H1 (cell line): ENCODE data around the gene HP1BP3. TPM values are rescaled to one million over a fixed set of nuclear protein-coding genes. Genes with fewer than 3 reads are reported as not detected.
A peak's percentile ranks its signal among the peaks of the same experiment; 100 is the strongest.

Experiments
- CTCF ChIA-PET: fragments of 300-600 bp; sonication (Branson Sonifier 250); formaldehyde crosslinking; loops from one replicate; lab custom pipeline; 2021; ENCODE audit not compliant: partially characterized antibody; lab: Charles Lee
- POLR2A ChIA-PET: fragments of 300-600 bp; sonication (Branson Sonifier 250); formaldehyde crosslinking; loops from one replicate; lab custom pipeline; 2021; ENCODE audit warnings: inconsistent platforms; ENCODE audit not compliant: partially characterized antibody; lab: Charles Lee
- DNase-seq, 2 experiments: peaks; one replicate each; pipeline versions ENCODE4 v3.0.0 to v3.0.0-alpha.2; 2010 to 2022; ENCODE audit warnings: low spot score in 2 of 2, low read depth in 1 of 2, mixed read lengths in 1 of 2
- FAIRE-seq: peaks from 2 replicates; lab custom pipeline; 2011; peaks lifted over from hg19 to GRCh38; lab: Jason Lieb, UNC
- H2AFZ ChIP-seq: 2 replicates; pipeline ENCODE4 v1.8.1; 2012; ENCODE audit warnings: low read length, inconsistent platforms
- H2AK5ac ChIP-seq: 2 replicates; pipeline ENCODE4 v1.6.1; 2013; ENCODE audit warnings: low read depth, low read length
- H2BK120ac ChIP-seq: replicated peaks from 2 replicates; pipeline ENCODE3; 2013; ENCODE audit warnings: low read depth, low read length, inconsistent platforms
- H2BK12ac ChIP-seq: 2 replicates; pipeline ENCODE4 v1.6.1; 2013; ENCODE audit warnings: low read depth, low read length
- H2BK15ac ChIP-seq: 2 replicates; pipeline ENCODE4 v1.6.1; 2013; ENCODE audit warnings: low read length
- H2BK20ac ChIP-seq: 2 replicates; pipeline ENCODE4 v1.6.1; 2013; ENCODE audit warnings: low read length
- H2BK5ac ChIP-seq: 2 replicates; pipeline ENCODE4 v1.6.1; 2013; ENCODE audit warnings: low read depth, low read length
- H3K14ac ChIP-seq: 2 replicates; pipeline ENCODE4 v1.6.1; 2013; ENCODE audit warnings: inconsistent platforms; ENCODE audit not compliant: insufficient read length
- H3K18ac ChIP-seq: 2 replicates; pipeline ENCODE4 v1.6.1; 2013; ENCODE audit warnings: low read length; ENCODE audit errors: extremely low read depth
- H3K23ac ChIP-seq: 2 replicates; pipeline ENCODE4 v1.6.1; 2013; ENCODE audit warnings: inconsistent platforms; ENCODE audit not compliant: insufficient read length
- H3K23me2 ChIP-seq: 2 replicates; pipeline ENCODE4 v1.6.1; 2013; ENCODE audit warnings: low read depth, low read length
- H3K27ac ChIP-seq: 2 replicates; pipeline ENCODE4 v1.6.1; 2011; ENCODE audit warnings: low read depth, low read length, inconsistent platforms
- H3K27me3 ChIP-seq, 4 experiments: replicated peaks in 1 of 4; 1 replicate in 1 of 4; 2 replicates in 3 of 4; pipeline versions ENCODE4 v1.6.1 to v1.8.1; 2011 to 2013; ENCODE audit warnings: low read length in 3 of 4, mild to moderate bottlenecking in 3 of 4, inconsistent platforms in 2 of 4, mixed read lengths in 2 of 4, moderate library complexity in 1 of 4; ENCODE audit not compliant: control insufficient read depth in 3 of 4, insufficient read depth in 3 of 4; ENCODE audit errors: extremely low read depth in 1 of 4
- H3K36me3 ChIP-seq, 4 experiments: 2 replicates each; pipeline versions ENCODE4 v1.6.1 to v1.8.1; 2011 to 2013; ENCODE audit warnings: mild to moderate bottlenecking in 4 of 4, low read length in 3 of 4, moderate library complexity in 2 of 4, control low read depth in 1 of 4, inconsistent platforms in 1 of 4; ENCODE audit not compliant: insufficient read depth in 4 of 4, control insufficient read depth in 2 of 4
- H3K4ac ChIP-seq: replicated peaks from 2 replicates; pipeline ENCODE3; 2013; ENCODE audit warnings: low read length, low read depth, mixed read lengths, inconsistent platforms; ENCODE audit not compliant: insufficient read length
- H3K4me1 ChIP-seq, 4 experiments: replicated peaks in 1 of 4; 1 replicate in 1 of 4; 2 replicates in 3 of 4; pipeline versions ENCODE4 v1.6.1 to v1.8.1; 2011 to 2013; ENCODE audit warnings: low read length in 3 of 4, inconsistent platforms in 2 of 4, mixed read lengths in 1 of 4; ENCODE audit not compliant: insufficient read depth in 4 of 4, control insufficient read depth in 3 of 4
- H3K4me2 ChIP-seq, 2 experiments: 2 replicates each; pipeline versions ENCODE4 v1.6.1 to v1.8.1; 2011 to 2013; ENCODE audit warnings: low read depth in 2 of 2, low read length in 2 of 2, control low read depth in 1 of 2, inconsistent platforms in 1 of 2, mild to moderate bottlenecking in 1 of 2; ENCODE audit not compliant: insufficient read depth in 1 of 2
- H3K4me3 ChIP-seq, 4 experiments: fragments of 200-600, 300-600 bp in 1 of 4; sonication (generic), shearing (Covaris generic), sonication (Bioruptor Twin) in 1 of 4; 2 replicates each; pipeline versions ENCODE4 v1.5.1 to v1.8.1; 2011 to 2016; ENCODE audit warnings: low read length in 4 of 4, low read depth in 3 of 4, control low read depth in 2 of 4, inconsistent platforms in 2 of 4, mild to moderate bottlenecking in 2 of 4, mixed read lengths in 1 of 4, moderate library complexity in 1 of 4; ENCODE audit not compliant: insufficient read depth in 2 of 4; ENCODE audit errors: extremely low read depth in 1 of 4
- H3K56ac ChIP-seq: replicated peaks from 2 replicates; pipeline ENCODE3; 2013; ENCODE audit warnings: low read depth, mild to moderate bottlenecking, mixed read lengths, low read length, inconsistent platforms; ENCODE audit not compliant: insufficient read length
- H3K79me1 ChIP-seq: 2 replicates; pipeline ENCODE4 v1.6.1; 2013; ENCODE audit warnings: low read depth, low read length, control low read depth
- H3K79me2 ChIP-seq, 2 experiments: 2 replicates each; pipeline versions ENCODE4 v1.6.1 to v1.8.1; 2012 to 2013; ENCODE audit warnings: low read length in 2 of 2, mild to moderate bottlenecking in 2 of 2, inconsistent platforms in 1 of 2; ENCODE audit not compliant: insufficient read depth in 2 of 2, control insufficient read depth in 1 of 2
- H3K9ac ChIP-seq, 4 experiments: replicated peaks in 1 of 4; 1 replicate in 1 of 4; 2 replicates in 3 of 4; pipeline versions ENCODE4 v1.6.1 to v1.8.1; 2011 to 2013; ENCODE audit warnings: low read depth in 3 of 4, low read length in 3 of 4, control low read depth in 2 of 4, mild to moderate bottlenecking in 2 of 4, moderate library complexity in 2 of 4, inconsistent platforms in 1 of 4; ENCODE audit errors: extremely low read depth in 1 of 4
- H3K9me3 ChIP-seq, 2 experiments: 2 replicates each; pipeline versions ENCODE4 v1.6.1 to v1.8.1; 2012 to 2013; ENCODE audit warnings: mild to moderate bottlenecking in 2 of 2, moderate library complexity in 2 of 2, control low read depth in 1 of 2, inconsistent platforms in 1 of 2, low read depth in 1 of 2, low read length in 1 of 2, mixed read lengths in 1 of 2; ENCODE audit not compliant: insufficient read depth in 2 of 2
- H4K20me1 ChIP-seq, 2 experiments: replicated peaks in 1 of 2; 2 replicates each; pipeline versions ENCODE3 to v1.8.1; 2011 to 2013; ENCODE audit warnings: inconsistent platforms in 2 of 2, low read length in 2 of 2, mild to moderate bottlenecking in 1 of 2; ENCODE audit not compliant: insufficient read depth in 2 of 2, control insufficient read depth in 1 of 2
- H4K5ac ChIP-seq: 2 replicates; pipeline ENCODE4 v1.6.1; 2013; ENCODE audit warnings: low read length, low read depth, mixed read lengths, inconsistent platforms; ENCODE audit not compliant: insufficient read length
- H4K8ac ChIP-seq: 2 replicates; pipeline ENCODE4 v1.8.0; 2013; ENCODE audit warnings: mild to moderate bottlenecking, moderate library complexity, low read length, inconsistent platforms; ENCODE audit not compliant: insufficient read depth; ENCODE audit errors: extremely low read depth
- H4K91ac ChIP-seq: replicated peaks from 2 replicates; pipeline ENCODE3; 2013; ENCODE audit warnings: low read length, mixed read lengths, inconsistent platforms; ENCODE audit not compliant: insufficient read length
- CREB1 ChIP-seq: IDR thresholded peaks from 2 replicates; pipeline ENCODE4 v1.6.1; 2012; ENCODE audit warnings: inconsistent platforms
- EGR1 ChIP-seq: IDR thresholded peaks from 2 replicates; pipeline ENCODE4 v1.6.1; 2011; ENCODE audit warnings: low read depth, low read length, borderline replicate concordance
- HDAC2 ChIP-seq, 2 experiments: fragments of 300-600 bp in 1 of 2; sonication (generic) in 1 of 2; IDR thresholded peaks; 2 replicates each; pipeline ENCODE4 v1.6.1; 2011 to 2012; ENCODE audit warnings: low read depth in 2 of 2, low read length in 2 of 2, mild to moderate bottlenecking in 2 of 2, moderate library complexity in 2 of 2, borderline replicate concordance in 1 of 2, inconsistent platforms in 1 of 2
- POLR2A ChIP-seq, 2 experiments: IDR thresholded peaks; 1 replicate in 1 of 2; 2 replicates in 1 of 2; pipeline ENCODE4 v1.6.1; 2011; ENCODE audit warnings: low read depth in 2 of 2, low read length in 2 of 2, mild to moderate bottlenecking in 2 of 2; ENCODE audit errors: control extremely low read depth in 1 of 2
- RBBP5 ChIP-seq: IDR thresholded peaks from 2 replicates; pipeline ENCODE4 v1.7.1; 2012; ENCODE audit warnings: low read depth, mild to moderate bottlenecking, inconsistent platforms, low read length, moderate library complexity, borderline replicate concordance
- SIN3A ChIP-seq, 2 experiments: IDR thresholded peaks in 1 of 2; conservative IDR thresholded peaks in 1 of 2; 2 replicates each; pipeline ENCODE4 v1.6.1; 2011 to 2012; ENCODE audit warnings: low read length in 2 of 2, improper control_type of control experiment in 1 of 2, low read depth in 1 of 2, mild to moderate bottlenecking in 1 of 2
- SP1 ChIP-seq: IDR thresholded peaks from 2 replicates; pipeline ENCODE4 v1.6.1; 2011; ENCODE audit warnings: low read depth, low read length
- TAF7 ChIP-seq: optimal IDR thresholded peaks from 2 replicates; pipeline ENCODE3; 2011; ENCODE audit warnings: low read depth, mild to moderate bottlenecking, inconsistent platforms, low read length, moderate library complexity, borderline replicate concordance
- TBP ChIP-seq: IDR thresholded peaks from 2 replicates; pipeline ENCODE4 v1.6.1; 2011; ENCODE audit warnings: low read depth, low read length, improper control_type of control experiment
- YY1 ChIP-seq: IDR thresholded peaks from 2 replicates; pipeline ENCODE4 v1.6.1; 2011; ENCODE audit warnings: low read depth, mild to moderate bottlenecking, low read length
- WGBS, 2 experiments: shearing (Covaris generic) in 1 of 2; methylation state at CpG; one replicate each; pipeline versions ENCODE4 v1.1.6 to v1.1.7; 2013 to 2015; ENCODE audit warnings: low lambda C conversion rate in 2 of 2, mixed read lengths in 2 of 2, inconsistent platforms in 1 of 2, low coverage in 1 of 2, missing lambda C conversion rate in 1 of 2; ENCODE audit not compliant: insufficient replicate concordance in 2 of 2, insufficient coverage in 1 of 2, insufficient read length in 1 of 2; ENCODE audit errors: extremely low coverage in 1 of 2, missing lambda C conversion rate in 1 of 2; 5-methylcytosine and 5-hydroxymethylcytosine counted together
- polyA plus RNA-seq, 7 experiments: library from polyadenylated mRNA; depleted of rRNA in 3 of 7; stranded (reverse) in 5 of 7; unstranded in 2 of 7; fragments of >200 nt in 5 of 7; fragments of 200-250 nt in 2 of 7; gene quantifications; 1 replicate in 5 of 7; 2 replicates in 1 of 7; 4 replicates in 1 of 7; pipeline versions ENCODE4 v1.2.1 to v1.2.3, GENCODE V29; 2011 to 2013; ENCODE audit warnings: missing spikeins in 2 of 7, mixed read lengths in 2 of 7
- total RNA-seq: library from RNA; stranded (reverse); fragmentation: NEBNext Ultra II Directional; extraction: Animal tissue kit (Norgen Biotek cat#: 25700); gene quantifications from 2 replicates; pipeline ENCODE4 v1.2.1, GENCODE V29; 2021
- TF ChIP-seq, protein P1 (sequence below): IDR thresholded peaks from 2 replicates; pipeline ENCODE4 v1.6.1; 2012; ENCODE audit warnings: inconsistent platforms

The HP1BP3 gene
- total and polyA plus RNA-seq, 2 of the 8 experiments (the other 6 are each of a cell fraction or from before 2014, with no cell fraction given), result 47.4 to 125 TPM

DNA sequence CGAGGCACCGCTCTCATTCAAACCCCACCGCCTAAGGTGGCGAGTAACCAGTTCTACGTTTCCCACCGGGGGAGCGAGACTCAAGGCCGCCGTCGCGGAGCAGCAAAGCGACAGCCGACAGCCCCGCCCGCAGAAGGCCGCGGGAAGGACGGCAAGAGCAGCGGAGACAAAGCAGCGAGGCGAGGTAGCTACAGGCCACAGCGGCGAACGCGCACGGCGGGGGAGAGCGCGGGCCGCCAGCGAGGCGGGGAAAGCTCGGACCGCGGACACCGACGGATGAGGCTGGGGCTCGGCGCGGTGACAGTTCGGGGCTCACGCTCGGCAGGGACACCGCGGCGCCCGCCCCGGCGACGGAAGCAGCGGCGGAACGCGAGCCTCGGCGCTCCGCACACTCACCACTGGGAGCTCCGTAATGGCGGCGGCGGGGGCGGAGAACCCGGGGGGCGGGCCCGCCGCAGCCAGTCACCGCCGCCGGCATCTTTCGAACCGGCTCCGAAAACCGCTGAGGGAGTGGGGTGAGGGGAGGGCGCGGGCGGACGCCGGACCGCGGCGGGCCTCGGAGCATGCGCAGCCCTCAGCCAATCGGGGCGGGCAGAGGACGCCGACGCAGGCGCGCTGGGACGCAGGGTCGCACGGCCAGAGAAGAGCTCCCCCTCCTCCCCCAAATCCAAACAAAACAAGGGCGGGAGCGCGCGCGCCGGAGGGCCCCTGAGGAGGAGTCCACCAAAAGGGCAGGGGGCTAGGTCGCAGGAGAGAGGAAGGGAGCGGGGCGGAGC lies 666 bp downstream of the HP1BP3 start:
- Histone ChIP-seq H2BK15ac (no peak overlapping the region), H3K23me2 (peaks cover 5% of the 10 kb centered on the region; the same call in 1 of the 2 replicates), H3K36me3 (no peaks in the 10 kb centered on the region), H4K5ac (peak overlapping the region; percentile 94), H3K79me1 (no peaks in the 10 kb centered on the region), H4K8ac (peak overlapping the region; percentile 90), H3K56ac (peak overlapping the region; percentile 54), H4K91ac (peak overlapping the region; percentile 94), H3K4me2 (peak overlapping the region; percentile 66 to 81), H4K20me1 (peaks cover 3 to 10% of the 10 kb centered on the region in 2 experiments), H3K27me3 (no peaks in the 10 kb centered on the region), H3K4me3 (peak overlapping the region; percentile 82 to 99 (median 92)), H2BK5ac (peak overlapping the region; percentile 95), H3K27ac (peak overlapping the region; percentile 95), H3K4me1 (peaks cover 0 to 6% (median 6%) of the 10 kb centered on the region in 4 experiments; a peak in 3 of 7 replicates), H2BK12ac (no peak overlapping the region), H2BK20ac (no peak overlapping the region), H3K4ac (no peak overlapping the region), H3K79me2 (peaks cover 19 to 46% of the 10 kb centered on the region in 2 experiments), H2AK5ac (no peak overlapping the region), H3K14ac (no peak overlapping the region), H2AFZ (no peak overlapping the region; the same call in 1 of the 2 replicates), H3K23ac (no peak overlapping the region), H3K9ac (peak overlapping the region; percentile 94 to 99 (median 97)), H2BK120ac (no peak overlapping the region), H3K18ac (peak overlapping the region; percentile 84), H3K9me3 (no peaks in the 10 kb centered on the region)
- no peak for FAIRE-seq
- 1% methylated on average over 56 of the region's 102 CpGs; no CpG with 5 or more reads in 1 of the 2 experiments for WGBS, 2 experiments
- DNase-seq, result peak; percentile 92 to 96
- ChIA-PET POLR2A (interaction anchor here (0.7 to 2.0 kb wide), 34 partner anchors 11 to 558 kb away, joined by 3 to 15 read pairs (median 4); partner anchors contain the start of genes DDOST and KIF17), CTCF (interaction anchor here (1.0 to 1.2 kb wide), 3 partner anchors 76 to 548 kb away, joined by 3 to 4 read pairs (median 3); no protein-coding TSS in a partner anchor)
- TF ChIP-seq SIN3A (conservative IDR thresholded peaks at IDR 0.05 in 1 of 2, IDR thresholded peaks at IDR 0.05 in 1 of 2; ENCODE audit: low read depth in 1 of 2, low read length in 2 of 2) (peak in 1 of 2 experiments; percentile 90; a peak in 2 of 4 replicates), SP1 (0 out of 2 replicates have a peak, but pooled peaks have one; percentile 23), CREB1 (0 out of 2 replicates have a peak, but pooled peaks have one; percentile 22), RBBP5 (peak; percentile 98), POLR2A (IDR thresholded peaks at IDR 0.05; ENCODE audit: control extremely low read depth in 1 of 2, low read depth in 2 of 2, low read length in 2 of 2) (peak; percentile 63 to 82; a peak in 2 of 3 replicates), TBP (peak; percentile 68), HDAC2 (IDR thresholded peaks at IDR 0.05; ENCODE audit: borderline replicate concordance in 1 of 2, low read depth in 2 of 2, low read length in 2 of 2) (peak in 1 of 2 experiments; percentile 91; a peak in 2 of 4 replicates), YY1 (peak; percentile 92), EGR1 (peak; percentile 87; the same call in 1 of the 2 replicates), TAF7 (peak; percentile 39)
- TF ChIP-seq, protein P1, sequence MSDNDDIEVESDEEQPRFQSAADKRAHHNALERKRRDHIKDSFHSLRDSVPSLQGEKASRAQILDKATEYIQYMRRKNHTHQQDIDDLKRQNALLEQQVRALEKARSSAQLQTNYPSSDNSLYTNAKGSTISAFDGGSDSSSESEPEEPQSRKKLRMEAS, result peak; percentile 38
